ENCODE results near the gene WBP2NL. TPM values are rescaled to one million over a fixed set of nuclear protein-coding genes. Genes with fewer than 3 reads are reported as not detected.

Gene WBP2NL
- total RNA-seq, 1 donor from 2014 or later: not detected

- DNase-seq (ENCODE audit: low read depth in 2 of 2): no peak
These were observed 19.9 kb upstream of the WBP2NL start for GRCh38 chr22:41978732-41979131.

- DNase-seq (ENCODE audit: low read depth in 2 of 2): no peak
These were observed 19.0 kb upstream of the WBP2NL start for GRCh38 chr22:41979423-41980250.

GRCh38 chr22:41982865-41983264 lies 15.7 kb upstream of the WBP2NL start:
- no peak for DNase-seq (ENCODE audit: low read depth in 2 of 2)

GRCh38 chr22:41983513-41984405 lies 14.8 kb upstream of the WBP2NL start:
- no peak for DNase-seq (ENCODE audit: low read depth in 2 of 2)

GRCh38 chr22:41987276-41987675 lies 11.3 kb upstream of the WBP2NL start:
- no peak for DNase-seq (ENCODE audit: low read depth in 2 of 2)

- no peak for DNase-seq (ENCODE audit: low read depth in 2 of 2)
These were observed 9.3 kb upstream of the WBP2NL start for GRCh38 chr22:41989246-41989645.

GRCh38 chr22:41991111-41991510 lies 7.5 kb upstream of the WBP2NL start:
- DNase-seq (ENCODE audit: low read depth in 2 of 2): no peak

- DNase-seq (ENCODE audit: low read depth in 2 of 2): no peak
These were observed 6.1 kb upstream of the WBP2NL start for GRCh38 chr22:41992496-41992895.

GRCh38 chr22:41995211-41995610 lies 3.4 kb upstream of the WBP2NL start:
- DNase-seq (ENCODE audit: low read depth in 2 of 2): no peak

- DNase-seq (ENCODE audit: low read depth in 2 of 2): no peak
These were observed 1.8 kb upstream of the WBP2NL start for GRCh38 chr22:41996826-41997225.

- no peak for DNase-seq (ENCODE audit: low read depth in 2 of 2)
These were observed 1.9 kb downstream of the WBP2NL start for GRCh38 chr22:42000466-42000865.

- DNase-seq (ENCODE audit: low read depth in 2 of 2): peak; percentile 8 to 83
These were observed 2.5 kb downstream of the WBP2NL start for GRCh38 chr22:42001121-42001520.

GRCh38 chr22:42001706-42002105 lies 3.1 kb downstream of the WBP2NL start:
- no peak for DNase-seq (ENCODE audit: low read depth in 2 of 2)

- no peak for DNase-seq (ENCODE audit: low read depth in 2 of 2)
These were observed 9.3 kb downstream of the WBP2NL start for GRCh38 chr22:42007922-42008321.

- DNase-seq (ENCODE audit: low read depth in 2 of 2): no peak
These were observed 12.2 kb downstream of the WBP2NL start for GRCh38 chr22:42010778-42011177.

- no peak for DNase-seq (ENCODE audit: low read depth in 2 of 2)
These were observed 14.8 kb downstream of the WBP2NL start for GRCh38 chr22:42013385-42013784.

GRCh38 chr22:42016111-42016510 lies 17.5 kb downstream of the WBP2NL start:
- no peak for DNase-seq (ENCODE audit: low read depth in 2 of 2)

GRCh38 chr22:42018224-42018623 lies 19.6 kb downstream of the WBP2NL start:
- DNase-seq (ENCODE audit: low read depth in 2 of 2): no peak

- no peak for DNase-seq (ENCODE audit: low read depth in 2 of 2)
These were observed 23.0 kb downstream of the WBP2NL start for GRCh38 chr22:42021571-42021970.

GRCh38 chr22:42022162-42022847 lies 23.7 kb downstream of the WBP2NL start:
- DNase-seq (ENCODE audit: low read depth in 2 of 2): no peak

- DNase-seq (ENCODE audit: low read depth in 2 of 2): no peak
These were observed 26.8 kb downstream of the WBP2NL start for GRCh38 chr22:42025421-42025820.

GRCh38 chr22:42026705-42027104 lies 28.1 kb downstream of the WBP2NL start:
- no peak for DNase-seq (ENCODE audit: low read depth in 2 of 2)
